ENCODE data around the gene WAPL.

Gene WAPL

DNA sequence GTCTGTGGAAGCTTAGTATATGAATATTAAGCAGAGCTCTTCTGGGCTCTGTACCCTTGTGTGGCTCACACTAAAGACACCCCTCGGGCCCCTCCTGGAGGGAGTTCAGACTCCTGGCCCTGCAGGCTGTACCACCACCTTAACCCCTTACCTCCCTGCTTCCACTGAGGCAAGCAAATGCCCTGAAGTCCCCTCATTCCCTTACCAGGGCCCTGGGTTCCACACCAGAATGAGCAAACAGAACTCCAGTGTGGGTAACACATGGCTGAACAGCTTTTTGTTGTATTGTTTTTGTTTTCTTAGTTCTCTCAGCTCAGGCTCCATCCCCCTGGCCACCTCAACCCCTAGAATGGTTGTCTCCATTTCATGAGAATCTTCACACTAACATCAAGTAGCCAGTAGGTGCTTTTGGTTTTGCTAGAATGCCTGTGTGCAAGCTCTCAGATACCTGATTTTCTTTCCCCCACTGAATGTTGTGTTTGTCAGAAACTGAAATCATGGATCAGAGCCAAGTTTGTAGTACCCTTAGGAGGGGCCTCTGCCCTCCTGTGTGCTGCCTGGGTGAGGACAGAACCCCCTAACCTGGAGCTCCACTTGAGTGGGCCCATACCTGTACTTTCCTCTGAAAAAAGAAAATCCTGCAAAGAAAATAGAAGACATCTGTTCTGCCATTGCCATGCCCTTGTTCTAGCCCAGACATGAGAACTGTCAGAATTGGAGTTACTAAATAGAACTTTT lies 2.8 kb upstream of the WAPL start:
- no peak for DNase-seq

GRCh38 chr10:86523348-86523747 lies 1.8 kb upstream of the WAPL start:
- no peak for DNase-seq

- DNase-seq = no peak
Observed at GRCh38 chr10:86522510-86522855, 891 bp upstream of the WAPL start.

- DNase-seq = no peak
Observed at GRCh38 chr10:86520871-86521677, 518 bp downstream of the WAPL start.

GRCh38 chr10:86518781-86519180 lies 2.8 kb downstream of the WAPL start:
- DNase-seq = no peak

- DNase-seq = no peak
Observed at GRCh38 chr10:86512137-86512536, 9.5 kb downstream of the WAPL start.

- no peak for DNase-seq
Observed at GRCh38 chr10:86511027-86511865, 10.3 kb downstream of the WAPL start.

GRCh38 chr10:86509145-86509544 lies 12.4 kb downstream of the WAPL start:
- DNase-seq = no peak

GRCh38 chr10:86508217-86508616 lies 13.4 kb downstream of the WAPL start:
- DNase-seq = no peak

GRCh38 chr10:86506499-86506898 lies 15.1 kb downstream of the WAPL start:
- no peak for DNase-seq

- DNase-seq = no peak
Observed at GRCh38 chr10:86506062-86506461, 15.5 kb downstream of the WAPL start.

- DNase-seq = no peak
Observed at GRCh38 chr10:86504510-86504909, 17.1 kb downstream of the WAPL start.

- DNase-seq = no peak
Observed at GRCh38 chr10:86500846-86501245, 20.7 kb downstream of the WAPL start.

- DNase-seq = no peak
Observed at GRCh38 chr10:86498598-86498997, 23.0 kb downstream of the WAPL start.

GRCh38 chr10:86497621-86498020 lies 24.0 kb downstream of the WAPL start:
- DNase-seq = no peak

GRCh38 chr10:86489960-86490612 lies 31.5 kb downstream of the WAPL start:
- no peak for DNase-seq

GRCh38 chr10:86489071-86489810 lies 32.4 kb downstream of the WAPL start:
- DNase-seq = no peak

DNA sequence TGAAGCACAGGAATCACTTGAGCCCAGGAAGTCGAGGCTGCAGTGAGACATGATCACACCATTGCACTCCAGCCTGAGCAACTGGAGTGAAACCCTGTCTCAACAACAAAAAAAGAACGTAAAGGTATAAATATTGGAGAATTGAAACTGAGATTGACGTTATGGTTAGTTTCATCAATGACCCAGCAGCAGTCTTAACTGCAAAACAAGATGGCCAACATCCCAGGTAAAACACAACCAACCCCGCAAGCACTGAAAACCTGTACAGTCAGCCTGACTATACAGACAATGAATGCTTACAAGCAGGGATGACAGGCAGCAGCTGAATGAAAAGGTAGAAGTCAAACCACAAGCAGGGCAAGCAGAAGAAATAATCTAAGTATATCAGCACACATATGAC lies 34.7 kb downstream of the WAPL start:
- no peak for DNase-seq

DNA sequence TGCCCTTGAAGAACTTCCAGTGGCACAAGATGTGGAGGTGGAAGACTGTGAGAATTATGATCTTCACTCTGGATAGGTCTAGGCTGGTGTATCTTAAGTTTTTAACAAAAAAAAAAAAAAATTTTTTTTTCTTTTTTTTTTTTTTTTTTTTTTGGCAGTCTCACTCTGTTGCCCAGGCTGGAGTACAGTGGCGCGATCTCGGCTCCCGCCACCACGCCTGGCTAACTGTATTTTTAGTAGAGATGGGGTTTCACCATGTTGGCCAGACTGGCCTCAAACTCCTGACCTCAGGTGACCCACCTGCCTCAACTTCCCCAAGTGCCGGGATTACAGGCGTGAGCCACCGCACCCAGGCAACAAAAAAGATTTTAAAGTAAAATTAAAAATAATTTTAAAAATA lies 37.9 kb downstream of the WAPL start:
- DNase-seq = no peak

- DNase-seq = no peak
Observed at GRCh38 chr10:86481761-86482160, 39.8 kb downstream of the WAPL start.

GRCh38 chr10:86480571-86480970 lies 41.0 kb downstream of the WAPL start:
- no peak for DNase-seq

- DNase-seq = no peak
Observed at GRCh38 chr10:86472061-86472460, 49.5 kb downstream of the WAPL start.
